IMR-90 (cell line): ENCODE measurements around the gene GPR161. TPM values are rescaled to one million over a fixed set of nuclear protein-coding genes. Genes with fewer than 3 reads are reported as not detected.

Experiments
- ATAC-seq: fragments of 200-7000 bp; cut with Tn5 transposase; 2 replicates; pipeline ENCODE4 v1.9.1; 2020; ENCODE audit warnings: low read depth, mild to moderate bottlenecking, moderate library complexity
- BruUV-seq: library from RNA; stranded (reverse); fragments of 400-500 nt; replicated peaks from 2 replicates; lab custom pipeline; 2021; lab: Mats Ljungman, UMichigan
- CTCF ChIA-PET: fragments of 300-600 bp; formaldehyde crosslinking; extraction: SDS; loops from one replicate; lab custom pipeline; 2021; ENCODE audit warnings: antibody characterized with exemption; lab: Yijun Ruan, JAX
- POLR2A ChIA-PET: fragments of 300-600 bp; sonication (Branson Sonifier 250); formaldehyde crosslinking; loops from one replicate; lab custom pipeline; 2022; ENCODE audit warnings: antibody characterized with exemption; ENCODE audit not compliant: unreplicated experiment; lab: Charles Lee
- DNase-seq: peaks from one replicate; pipeline ENCODE4 v3.0.0; 2013
- H2AFZ ChIP-seq: replicated peaks from 2 replicates; pipeline ENCODE3; 2013; ENCODE audit warnings: low read length, mild to moderate bottlenecking; ENCODE audit not compliant: poor library complexity
- H2AK5ac ChIP-seq: 2 replicates; pipeline ENCODE4 v1.6.1; 2013; ENCODE audit warnings: low read depth, low read length, inconsistent platforms
- H2AK9ac ChIP-seq: replicated peaks from 2 replicates; pipeline ENCODE3; 2013; ENCODE audit warnings: mild to moderate bottlenecking, low read depth, low read length, moderate library complexity; ENCODE audit not compliant: poor library complexity
- H2BK120ac ChIP-seq: 2 replicates; pipeline ENCODE4 v1.6.1; 2013; ENCODE audit warnings: low read depth, low read length, inconsistent platforms
- H2BK15ac ChIP-seq: 3 replicates; pipeline ENCODE4 v1.6.1; 2013; ENCODE audit warnings: low read depth, low read length, inconsistent platforms
- H2BK20ac ChIP-seq: 2 replicates; pipeline ENCODE4 v1.6.1; 2013; ENCODE audit warnings: low read depth, mild to moderate bottlenecking, inconsistent platforms, low read length, moderate library complexity
- H2BK5ac ChIP-seq: 2 replicates; pipeline ENCODE4 v1.6.1; 2013; ENCODE audit warnings: mild to moderate bottlenecking, low read depth, low read length, inconsistent platforms; ENCODE audit not compliant: poor library complexity, severe bottlenecking
- H3K14ac ChIP-seq: replicated peaks from 2 replicates; pipeline ENCODE4 v1.6.1; 2013; ENCODE audit warnings: low read depth, low read length, inconsistent platforms
- H3K18ac ChIP-seq: 2 replicates; pipeline ENCODE4 v1.6.1; 2013; ENCODE audit warnings: low read depth, low read length, control low read depth
- H3K23ac ChIP-seq: 2 replicates; pipeline ENCODE4 v1.6.1; 2013; ENCODE audit warnings: low read depth, low read length, inconsistent platforms
- H3K27ac ChIP-seq: 2 replicates; pipeline ENCODE4 v1.5.1; 2013; ENCODE audit warnings: mild to moderate bottlenecking, control low read depth, low read length; ENCODE audit not compliant: insufficient read depth
- H3K27me3 ChIP-seq: 2 replicates; pipeline ENCODE4 v1.6.1; 2013; ENCODE audit warnings: low read length; ENCODE audit not compliant: control insufficient read depth, insufficient read depth
- H3K36me3 ChIP-seq: 2 replicates; pipeline ENCODE4 v1.6.1; 2013; ENCODE audit warnings: low read length, mixed read lengths; ENCODE audit not compliant: control insufficient read depth, insufficient read depth
- H3K4ac ChIP-seq: 2 replicates; pipeline ENCODE4 v1.6.1; 2013; ENCODE audit warnings: low read depth, low read length, inconsistent platforms
- H3K4me1 ChIP-seq: 2 replicates; pipeline ENCODE4 v1.6.1; 2013; ENCODE audit warnings: low read length, mixed read lengths; ENCODE audit not compliant: control insufficient read depth, insufficient read depth
- H3K4me2 ChIP-seq: 2 replicates; pipeline ENCODE4 v1.6.1; 2013; ENCODE audit warnings: low read depth, mild to moderate bottlenecking, control low read depth, low read length, moderate library complexity
- H3K4me3 ChIP-seq: 2 replicates; pipeline ENCODE4 v1.5.1; 2013; ENCODE audit warnings: low read depth, mild to moderate bottlenecking, control low read depth, low read length, moderate library complexity; ENCODE audit not compliant: insufficient read depth
- H3K56ac ChIP-seq: 2 replicates; pipeline ENCODE4 v1.6.1; 2013; ENCODE audit warnings: low read length, inconsistent platforms; ENCODE audit not compliant: insufficient read depth; ENCODE audit errors: extremely low read depth
- H3K79me1 ChIP-seq, 2 experiments: 2 replicates each; pipeline ENCODE4 v1.6.1; 2013; ENCODE audit warnings: low read length in 2 of 2, inconsistent platforms in 1 of 2, low read depth in 1 of 2
- H3K9ac ChIP-seq: 2 replicates; pipeline ENCODE4 v1.6.1; 2013; ENCODE audit warnings: low read depth, low read length, control low read depth
- H3K9me1 ChIP-seq: 2 replicates; pipeline ENCODE4 v1.6.1; 2013; ENCODE audit warnings: low read length, inconsistent platforms; ENCODE audit not compliant: insufficient read depth
- H3K9me3 ChIP-seq: 2 replicates; pipeline ENCODE4 v1.6.1; 2013; ENCODE audit warnings: low read length; ENCODE audit not compliant: control insufficient read depth, insufficient read depth
- H4K20me1 ChIP-seq: 2 replicates; pipeline ENCODE4 v1.6.1; 2013; ENCODE audit warnings: low read length, inconsistent platforms; ENCODE audit not compliant: insufficient read depth
- H4K5ac ChIP-seq: 2 replicates; pipeline ENCODE4 v1.6.1; 2013; ENCODE audit warnings: mild to moderate bottlenecking, low read depth, low read length, control low read depth
- H4K8ac ChIP-seq, 2 experiments: 2 replicates each; pipeline ENCODE4 v1.6.1; 2013; ENCODE audit warnings: low read depth in 2 of 2, low read length in 2 of 2, control low read depth in 1 of 2, inconsistent platforms in 1 of 2
- H4K91ac ChIP-seq: 2 replicates; pipeline ENCODE4 v1.6.1; 2013; ENCODE audit warnings: low read depth, low read length, inconsistent platforms; ENCODE audit not compliant: insufficient read depth
- BHLHE40 ChIP-seq: fragments of 150-350 bp; IDR thresholded peaks from 2 replicates; pipeline ENCODE4 v1.6.1; 2016; ENCODE audit warnings: mild to moderate bottlenecking, low read depth, low read length
- CEBPB ChIP-seq: IDR thresholded peaks from 2 replicates; pipeline ENCODE4 v1.6.1; 2012; ENCODE audit warnings: low read depth, low read length, improper control_type of control experiment
- CHD1 ChIP-seq: IDR thresholded peaks from 2 replicates; pipeline ENCODE4 v1.6.1; 2012; ENCODE audit warnings: low read depth, low read length, improper control_type of control experiment
- CTCF ChIP-seq: conservative IDR thresholded peaks from 2 replicates; pipeline ENCODE4 v1.5.1; 2012; ENCODE audit warnings: mild to moderate bottlenecking, low read depth, low read length, improper control_type of control experiment
- ELK1 ChIP-seq: fragments of 150-350 bp; IDR thresholded peaks from 2 replicates; pipeline ENCODE4 v1.6.1; 2016; ENCODE audit warnings: low read depth, mild to moderate bottlenecking, low read length, moderate library complexity, borderline replicate concordance
- FOS ChIP-seq: fragments of 150-350 bp; IDR thresholded peaks from 2 replicates; pipeline ENCODE4 v1.6.1; 2016; ENCODE audit warnings: low read depth, low read length
- MAFK ChIP-seq: IDR thresholded peaks from 2 replicates; pipeline ENCODE4 v1.6.1; 2012; ENCODE audit warnings: low read depth, low read length, improper control_type of control experiment
- MAZ ChIP-seq: IDR thresholded peaks from 2 replicates; pipeline ENCODE4 v1.6.1; 2012; ENCODE audit warnings: low read depth, mild to moderate bottlenecking, low read length, improper control_type of control experiment, moderate library complexity, borderline replicate concordance
- MXI1 ChIP-seq: IDR thresholded peaks from 2 replicates; pipeline ENCODE4 v1.6.1; 2012; ENCODE audit warnings: low read depth, mild to moderate bottlenecking, low read length, moderate library complexity, borderline replicate concordance
- NFE2L2 ChIP-seq: fragments of 150-350 bp; IDR thresholded peaks from 2 replicates; pipeline ENCODE4 v1.6.1; 2016; ENCODE audit warnings: low read depth, mild to moderate bottlenecking, low read length
- POLR2A ChIP-seq: IDR thresholded peaks from 2 replicates; pipeline ENCODE4 v1.6.1; 2012; ENCODE audit warnings: mild to moderate bottlenecking, low read depth, low read length
- RAD21 ChIP-seq: IDR thresholded peaks from 2 replicates; pipeline ENCODE4 v1.6.1; 2012; ENCODE audit warnings: low read length, improper control_type of control experiment
- RCOR1 ChIP-seq: IDR thresholded peaks from 2 replicates; pipeline ENCODE4 v1.6.1; 2012; ENCODE audit warnings: mild to moderate bottlenecking, low read length, improper control_type of control experiment; ENCODE audit not compliant: insufficient replicate concordance
- RFX5 ChIP-seq: IDR thresholded peaks from 2 replicates; pipeline ENCODE4 v1.8.0; 2012; ENCODE audit warnings: low read depth, mild to moderate bottlenecking, low read length, moderate library complexity
- SMC3 ChIP-seq: fragments of 150-350 bp; IDR thresholded peaks from 2 replicates; pipeline ENCODE4 v1.6.1; 2016; ENCODE audit warnings: low read depth, mild to moderate bottlenecking, antibody characterized with exemption, low read length, moderate library complexity
- USF2 ChIP-seq: fragments of 150-350 bp; IDR thresholded peaks from 2 replicates; pipeline ENCODE4 v1.6.1; 2017; ENCODE audit warnings: mild to moderate bottlenecking, antibody characterized with exemption, low read length, low read depth
- WGBS, 2 experiments: methylation state at CpG; one replicate each; pipeline versions ENCODE4 v1.1.5 to v1.1.7; 2013; ENCODE audit warnings: missing lambda C conversion rate in 2 of 2; ENCODE audit not compliant: insufficient read length in 1 of 2; ENCODE audit errors: extremely low coverage in 2 of 2; 5-methylcytosine and 5-hydroxymethylcytosine counted together
- dilution Hi-C: fragments of 300-500 bp; cut with HindIII; formaldehyde crosslinking; loops from one replicate; pipeline ENCODE4 v1.14.3; 2018; ENCODE audit warnings: low sequenced_read_pairs; ENCODE audit not compliant: unreplicated experiment
- in situ Hi-C: fragments of 300-500 bp; cut with MboI; formaldehyde crosslinking; loops from 3 replicates; pipeline ENCODE4 v1.14.3; 2019; ENCODE audit warnings: low sequenced_read_pairs, inconsistent platforms, mixed read lengths
- intact Hi-C: fragments of 100-400 bp; cut with micrococcal nuclease; formaldehyde crosslinking; loops from 2 replicates; pipeline ENCODE4 v1.10.0; 2022
- polyA plus RNA-seq, 3 experiments: library from polyadenylated mRNA; depleted of rRNA; stranded (reverse); fragments of >200 nt; gene quantifications; 2 replicates each; pipeline ENCODE4 v1.2.3, GENCODE V29; 2012; ENCODE audit warnings: low replicate concordance in 1 of 3
- total RNA-seq: library from RNA; depleted of rRNA; stranded (reverse); fragments of >200 nt; gene quantifications from 2 replicates; pipeline ENCODE4 v1.2.3, GENCODE V29; 2012

Gene GPR161
- total and polyA plus RNA-seq, 2 of the 4 experiments (the other 2 are of a cell fraction): 12.5 to 13.3 TPM

GRCh38 chr1:168090395-168090794 is 46.3 kb downstream of the GPR161 start:
- no peak overlapping the region for H2BK120ac ChIP-seq
- H3K36me3 ChIP-seq: peaks cover 16% of the 10 kb centered on the region
- ChIA-PET CTCF (interaction anchor here (0.6 kb wide), 1 partner anchor 40 kb away, joined by 3 read pairs; no protein-coding TSS in a partner anchor), POLR2A (no interaction called here)
- H4K91ac ChIP-seq: no peak overlapping the region
- DNase-seq (no peak), ATAC-seq (no peak)
- H3K14ac ChIP-seq: no peak overlapping the region
- H3K9me3 ChIP-seq: no peaks in the 10 kb centered on the region
- H2BK20ac ChIP-seq: no peak overlapping the region
- no peak overlapping the region for H4K5ac ChIP-seq
- H3K4me3 ChIP-seq: no peak overlapping the region
- H3K9ac ChIP-seq: no peak overlapping the region
- H3K79me1 ChIP-seq: no peaks in the 10 kb centered on the region; a peak in 1 of 4 replicates
- H3K27ac ChIP-seq: no peak overlapping the region
- dilution Hi-C loops: no loop called here
- H4K20me1 ChIP-seq: no peaks in the 10 kb centered on the region
- TF ChIP-seq SMC3 (no peak), NFE2L2 (no peak), CEBPB (no peak), MAZ (no peak), RFX5 (no peak), MXI1 (no peak), MAFK (no peak), FOS (no peak), ELK1 (no peak), BHLHE40 (no peak), RAD21 (no peak), USF2 (no peak), POLR2A (no peak), RCOR1 (no peak), CTCF (no peak), CHD1 (no peak)
- peaks cover 14% of the 10 kb centered on the region for H3K9me1 ChIP-seq
- BruUV-seq: no TSS peak
- H2AFZ ChIP-seq: no peak overlapping the region
- H3K27me3 ChIP-seq: no peaks in the 10 kb centered on the region
- no peak overlapping the region for H3K4ac ChIP-seq
- no peak overlapping the region for H3K4me2 ChIP-seq
- H2AK9ac ChIP-seq: no peak overlapping the region
- no peak overlapping the region for H2BK5ac ChIP-seq
- H3K56ac ChIP-seq: no peak overlapping the region
- intact Hi-C loops: no loop called here
- H4K8ac ChIP-seq: no peak overlapping the region
- H3K18ac ChIP-seq: no peak overlapping the region
- H3K23ac ChIP-seq: no peak overlapping the region
- in situ Hi-C loops: no loop called here
- peaks cover 8% of the 10 kb centered on the region for H3K4me1 ChIP-seq
- H2AK5ac ChIP-seq: no peak overlapping the region
- H2BK15ac ChIP-seq: no peak overlapping the region
- WGBS, 2 experiments: 100% methylated on average over 1 of the region's 14 CpGs; no CpG with 5 or more reads in 1 of the 2 experiments
